Adipose tissue (tissue), 3 donors: ENCODE results near the gene PTDSS2. TPM values are rescaled to one million over a fixed set of nuclear protein-coding genes. Genes with fewer than 3 reads are reported as not detected.
"Not testable (repeated sequence)": the region's sequence is repeated elsewhere in the genome, so short reads cannot be mapped to it uniquely, and the experiment has no call there.

ENCODE experiments used
- H3K27ac ChIP-seq: one replicate; pipeline ENCODE4 v1.5.1; 2013; ENCODE audit warnings: low read depth, low read length
- WGBS, 3 donors: extraction: QIAGEN DNeasy Blood & Tissue Kit; methylation state at CpG; one replicate each; pipeline ENCODE4 v1.1.7; 2013; 5-methylcytosine and 5-hydroxymethylcytosine counted together
- polyA plus RNA-seq, 3 donors: library from polyadenylated mRNA; stranded (reverse); fragments of 200-250 nt; gene quantifications; one replicate each; pipeline ENCODE4 v1.2.3, GENCODE V29; 2013
- donor health status: healthy with polysubstance abuse.
- donor health status: Bipolar disorder and iron deficiency.
- donor health status: healthy.

The PTDSS2 gene
- polyA plus RNA-seq = 10 to 100 TPM; 18.1 to 23.4 (median 22.0) TPM

DNA sequence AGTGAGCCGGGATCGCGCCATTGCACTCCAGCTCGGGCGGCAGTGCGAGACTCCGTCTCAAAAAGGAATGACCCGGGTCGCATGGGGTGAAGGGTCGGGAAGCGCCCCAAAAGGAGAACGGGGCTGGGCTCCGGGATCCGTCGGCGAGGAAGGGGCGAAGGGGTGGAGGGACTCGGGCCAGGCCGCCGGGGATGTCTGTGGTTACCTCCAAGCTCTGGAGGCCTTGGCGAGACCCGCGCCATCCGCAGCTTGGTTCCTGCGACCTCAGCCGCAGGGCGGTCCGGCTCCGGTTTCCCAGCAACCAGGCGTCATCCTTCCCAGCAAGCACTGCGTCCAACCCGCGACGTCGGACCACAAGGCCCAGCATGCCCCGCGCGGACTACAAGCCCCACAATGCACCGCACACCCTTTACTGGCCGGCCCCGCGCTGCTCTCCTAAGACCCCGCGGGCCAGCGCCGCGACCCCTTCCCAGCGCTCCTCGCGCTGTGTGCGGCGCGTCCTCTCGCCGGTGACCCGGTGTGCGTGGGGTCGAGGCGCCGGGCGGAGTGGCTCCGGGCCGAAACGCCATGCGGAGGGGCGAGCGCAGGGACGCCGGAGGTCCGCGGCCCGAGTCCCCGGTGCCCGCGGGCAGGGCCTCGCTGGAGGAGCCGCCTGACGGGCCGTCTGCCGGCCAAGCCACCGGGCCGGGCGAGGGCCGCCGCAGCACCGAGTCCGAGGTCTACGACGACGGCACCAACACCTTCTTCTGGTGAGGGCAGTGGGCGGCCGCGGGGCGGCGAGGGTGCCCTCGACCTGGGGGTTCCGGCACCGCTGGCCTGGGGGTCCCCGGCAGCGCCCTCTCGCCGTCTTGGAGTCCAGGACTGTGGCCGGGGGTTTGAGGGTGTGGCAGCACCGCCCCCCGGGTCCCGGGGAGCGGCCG lies at the start of gene PTDSS2:
Gene PTDSS2 (plus strand): TSS at position 391 of the 920 bp plus-strand sequence. CDS start 177 bp downstream, at position 568.
- H3K27ac ChIP-seq = no peak within 1 kb of the TSS
- 0 to 1% (median 0%) methylated on average over 92 to 108 of the region's 108 CpGs for WGBS, 3 donors

DNA sequence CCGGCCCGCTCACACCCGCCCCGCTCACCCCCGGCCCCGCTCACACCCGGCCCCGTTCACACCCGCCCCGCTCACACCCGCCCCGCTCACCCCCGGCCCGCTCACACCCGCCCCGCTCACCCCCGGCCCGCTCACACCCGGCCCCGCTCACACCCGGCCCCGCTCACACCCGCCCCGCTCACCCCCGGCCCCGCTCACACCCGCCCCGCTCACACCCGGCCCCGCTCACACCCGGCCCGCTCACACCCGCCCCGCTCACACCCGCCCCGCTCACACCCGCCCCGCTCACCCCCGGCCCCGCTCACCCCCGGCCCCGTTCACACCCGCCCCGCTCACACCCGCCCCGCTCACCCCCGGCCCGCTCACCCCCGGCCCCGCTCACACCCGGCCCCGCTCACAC lies 48.9 kb upstream of the PTDSS2 start:
- 99 to 100% methylated on average over 3 to 16 of the region's 52 CpGs; no CpG with 5 or more reads in 1 of the 3 donors for WGBS, 3 donors
- H3K27ac ChIP-seq = not testable (repeated sequence)

DNA sequence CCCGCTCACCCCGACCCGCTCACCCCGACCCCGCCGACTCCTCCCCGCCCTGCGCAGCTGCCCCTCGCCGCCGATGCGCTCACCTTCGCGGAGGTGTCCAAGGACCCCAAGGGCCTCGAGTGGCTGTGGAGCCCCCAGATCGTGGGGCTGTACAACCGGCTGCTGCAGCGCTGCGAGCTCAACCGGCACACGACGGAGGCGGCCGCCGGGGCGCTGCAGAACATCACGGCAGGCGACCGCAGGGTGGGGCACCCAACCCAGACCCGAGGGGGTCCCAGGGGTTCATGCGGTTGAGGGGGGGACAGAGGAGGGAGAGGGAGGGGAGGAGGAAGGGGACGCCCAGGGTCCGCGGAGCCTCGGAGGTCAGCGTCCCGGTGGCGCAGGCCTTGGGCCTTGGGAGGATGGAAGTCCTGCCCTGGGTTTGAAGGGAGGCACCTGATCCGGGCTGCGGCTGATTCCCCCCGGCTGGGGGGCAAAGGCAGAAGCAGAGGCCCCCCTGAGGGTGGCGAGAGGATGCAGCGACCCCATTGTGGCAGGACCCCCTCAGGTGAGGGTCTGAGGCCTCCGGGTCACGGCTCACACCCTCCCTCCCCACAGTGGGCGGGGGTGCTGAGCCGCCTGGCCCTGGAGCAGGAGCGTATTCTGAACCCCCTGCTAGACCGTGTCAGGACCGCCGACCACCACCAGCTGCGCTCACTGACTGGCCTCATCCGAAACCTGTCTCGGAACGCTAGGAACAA lies 46.9 kb upstream of the PTDSS2 start:
- WGBS, 3 donors = 68 to 88% (median 71%) methylated on average over 47 to 54 of the region's 55 CpGs
- no peak overlapping the region for H3K27ac ChIP-seq

DNA sequence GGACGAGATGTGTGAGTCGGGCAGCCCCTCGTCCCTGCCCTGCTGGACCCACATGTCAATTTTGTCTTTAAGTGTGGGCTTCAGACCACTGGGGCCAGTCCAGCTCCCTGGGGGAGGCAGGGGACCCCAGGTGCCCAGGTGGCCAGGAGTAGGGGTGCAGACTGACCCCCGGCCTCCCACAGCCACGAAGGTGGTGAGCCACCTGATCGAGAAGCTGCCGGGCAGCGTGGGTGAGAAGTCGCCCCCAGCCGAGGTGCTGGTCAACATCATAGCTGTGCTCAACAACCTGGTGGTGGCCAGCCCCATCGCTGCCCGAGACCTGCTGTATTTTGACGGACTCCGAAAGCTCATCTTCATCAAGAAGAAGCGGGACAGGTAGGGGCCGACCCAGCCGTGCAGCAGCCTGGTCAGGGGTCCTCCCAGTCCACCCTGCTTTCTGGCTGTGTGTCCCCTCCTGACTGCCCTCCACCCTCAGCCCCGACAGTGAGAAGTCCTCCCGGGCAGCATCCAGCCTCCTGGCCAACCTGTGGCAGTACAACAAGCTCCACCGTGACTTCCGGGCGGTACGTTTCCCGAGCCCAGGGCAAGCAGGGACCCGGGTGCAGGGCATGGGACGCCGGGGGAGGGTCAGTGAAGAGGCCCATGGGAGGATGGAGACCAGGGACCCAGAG lies 46.2 kb upstream of the PTDSS2 start:
- 89 to 91% (median 91%) methylated on average over 27 of the region's 27 CpGs for WGBS, 3 donors

DNA sequence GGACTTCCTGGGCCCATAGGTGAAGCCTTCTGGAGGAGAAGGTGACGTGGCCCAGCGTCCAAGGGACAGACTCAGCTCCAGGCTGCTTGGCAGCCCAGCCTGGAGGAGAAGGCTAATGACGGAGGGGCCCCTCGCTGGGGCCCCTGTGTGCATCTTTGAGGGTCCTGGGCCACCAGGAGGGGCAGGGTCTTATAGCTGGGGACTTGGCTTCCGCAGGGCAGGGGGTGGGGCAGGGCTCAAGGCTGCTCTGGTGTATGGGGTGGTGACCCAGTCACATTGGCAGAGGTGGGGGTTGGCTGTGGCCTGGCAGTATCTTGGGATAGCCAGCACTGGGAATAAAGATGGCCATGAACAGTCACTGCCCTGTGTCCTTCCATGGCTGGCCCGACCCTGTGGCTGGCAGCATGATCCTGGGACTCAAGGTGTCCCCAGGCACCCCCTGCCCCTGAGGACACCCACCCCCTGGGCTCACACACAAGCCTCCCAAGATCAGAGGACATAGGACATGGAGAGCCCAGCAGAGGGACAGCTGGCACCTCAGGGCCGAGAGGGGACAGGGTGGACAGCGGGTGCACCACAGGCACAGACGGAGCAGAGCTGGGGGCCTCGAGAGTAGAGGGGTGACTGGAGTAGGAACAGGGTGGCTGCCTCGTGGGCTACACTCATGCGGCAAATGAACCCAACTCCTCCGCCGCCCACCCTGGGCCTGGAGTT lies 45.4 kb upstream of the PTDSS2 start:
- H3K27ac ChIP-seq = no peak overlapping the region
- 91 to 93% (median 92%) methylated on average over 14 of the region's 14 CpGs for WGBS, 3 donors

More for the DNA sequence above, 46.2 kb upstream of the PTDSS2 start:
- H3K27ac ChIP-seq = no peak overlapping the region

DNA sequence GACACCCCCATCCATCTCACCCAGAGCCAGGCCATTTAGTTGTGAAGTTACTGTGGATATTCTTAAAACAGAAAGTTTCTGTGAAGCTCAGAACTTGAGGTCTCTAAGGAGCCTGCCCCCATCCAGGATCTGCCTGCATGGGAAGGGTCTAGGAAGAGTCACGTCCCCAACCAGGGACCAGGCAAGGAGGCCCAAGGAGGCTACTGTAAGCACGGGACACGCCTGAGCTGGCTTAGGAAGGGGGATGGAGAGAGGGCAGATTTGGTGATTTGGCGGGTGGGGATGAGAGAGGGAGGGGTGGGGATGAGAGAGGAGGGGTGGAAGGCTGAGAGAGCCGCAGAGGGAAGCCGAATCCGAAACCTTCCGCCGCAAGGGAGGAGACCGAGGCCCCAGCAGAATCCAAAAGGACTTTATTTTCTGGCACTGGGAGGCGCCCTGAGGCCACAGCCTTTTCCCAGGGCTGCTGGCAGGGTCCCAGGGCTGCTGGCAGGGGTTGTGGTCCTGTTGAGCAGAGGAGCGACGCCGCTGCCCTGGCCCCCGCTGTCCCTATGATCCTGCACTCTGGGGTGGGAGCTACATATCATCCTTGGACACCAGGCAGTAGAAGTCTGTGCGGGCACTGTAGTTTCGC lies 44.6 kb upstream of the PTDSS2 start:
- no peak overlapping the region for H3K27ac ChIP-seq
- WGBS, 3 donors = 66 to 75% (median 67%) methylated on average over 17 of the region's 17 CpGs

DNA sequence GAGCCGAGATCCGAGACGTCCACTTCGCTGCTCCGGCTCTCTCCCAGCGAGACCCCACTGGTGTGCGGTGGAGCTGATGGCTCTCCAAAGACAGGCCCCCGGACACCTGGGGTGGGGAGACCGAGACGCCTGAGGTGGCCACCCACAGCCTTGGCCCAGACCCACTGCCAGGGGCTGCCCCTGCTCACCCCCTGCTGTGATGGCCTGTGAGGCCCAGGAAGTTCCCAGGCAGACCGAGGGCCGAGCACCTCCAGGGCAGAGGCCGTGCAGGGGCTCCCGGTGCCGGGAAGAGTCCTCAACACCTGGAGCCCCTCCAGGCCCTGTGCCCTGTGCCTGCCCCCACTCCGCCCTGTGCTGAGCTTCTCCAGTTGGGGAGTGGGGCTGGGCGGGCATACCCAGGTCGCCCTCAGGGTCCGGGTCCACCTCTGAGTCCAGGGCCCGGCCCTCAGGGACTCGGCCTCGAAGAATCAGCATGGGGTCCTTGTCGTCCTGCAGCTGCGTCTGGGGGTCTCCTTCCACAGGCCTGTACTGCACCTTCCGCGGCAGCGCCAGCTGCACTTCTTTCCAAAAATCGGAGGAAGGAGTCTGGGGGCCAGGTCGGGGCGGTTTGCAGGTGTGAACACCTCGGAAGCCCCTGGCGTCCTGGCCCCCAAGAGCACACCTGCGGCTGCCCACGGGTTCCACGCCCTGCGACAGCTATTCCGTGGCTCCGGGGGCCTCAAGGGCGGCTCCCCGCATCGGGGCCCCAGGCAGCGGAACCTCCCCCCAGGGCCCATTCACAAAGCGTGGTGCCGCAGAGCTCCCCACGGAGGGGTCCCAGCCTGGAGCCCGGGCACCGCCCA lies 43.9 kb upstream of the PTDSS2 start:
- 62 to 79% (median 64%) methylated on average over 43 to 47 of the region's 47 CpGs for WGBS, 3 donors
- H3K27ac ChIP-seq = no peak overlapping the region

DNA sequence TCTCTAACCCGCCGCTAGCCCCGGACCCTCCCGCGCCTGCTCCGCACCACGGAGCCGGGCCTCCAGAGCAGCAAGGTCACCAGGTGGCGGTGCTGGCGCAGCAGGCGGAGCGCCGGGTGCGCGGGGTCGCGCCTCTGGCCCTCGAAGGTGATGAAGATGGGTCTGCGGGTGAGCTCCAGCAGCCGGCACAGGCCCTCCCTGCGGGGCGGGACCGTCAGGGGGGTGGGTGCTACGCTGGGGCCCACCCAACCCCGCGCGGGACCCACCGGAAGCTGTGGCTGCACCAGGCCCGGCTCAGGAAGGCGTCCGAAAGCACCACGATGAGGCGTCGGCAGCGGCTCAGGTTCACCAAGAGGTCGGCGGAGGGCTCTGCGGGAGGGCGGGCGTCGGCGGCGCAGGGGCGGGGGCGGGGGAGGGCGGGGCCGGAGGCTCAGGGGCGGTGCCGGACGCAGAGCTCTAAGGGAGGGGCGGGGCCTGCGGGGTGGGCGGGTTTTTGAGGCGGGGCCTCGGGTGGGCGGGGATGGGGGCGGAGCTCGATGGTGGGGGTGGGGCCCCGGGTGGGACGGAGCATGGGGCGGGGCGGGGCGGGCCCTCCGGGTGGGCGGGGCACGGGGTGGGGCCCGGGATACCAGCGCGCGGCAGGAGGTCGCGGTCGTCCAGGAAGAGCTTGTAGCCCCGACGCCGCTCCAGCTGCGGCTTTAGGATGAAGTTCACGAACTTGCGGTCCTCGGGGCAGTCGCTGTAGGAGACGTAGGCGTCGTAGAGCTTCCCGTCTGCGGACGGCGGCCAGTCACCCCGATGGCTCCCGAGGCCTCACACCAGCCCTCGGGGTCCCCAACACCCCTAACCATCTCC lies 43.1 kb upstream of the PTDSS2 start:
- H3K27ac ChIP-seq = no peak overlapping the region
- 6 to 17% (median 6%) methylated on average over 66 to 90 of the region's 91 CpGs for WGBS, 3 donors

DNA sequence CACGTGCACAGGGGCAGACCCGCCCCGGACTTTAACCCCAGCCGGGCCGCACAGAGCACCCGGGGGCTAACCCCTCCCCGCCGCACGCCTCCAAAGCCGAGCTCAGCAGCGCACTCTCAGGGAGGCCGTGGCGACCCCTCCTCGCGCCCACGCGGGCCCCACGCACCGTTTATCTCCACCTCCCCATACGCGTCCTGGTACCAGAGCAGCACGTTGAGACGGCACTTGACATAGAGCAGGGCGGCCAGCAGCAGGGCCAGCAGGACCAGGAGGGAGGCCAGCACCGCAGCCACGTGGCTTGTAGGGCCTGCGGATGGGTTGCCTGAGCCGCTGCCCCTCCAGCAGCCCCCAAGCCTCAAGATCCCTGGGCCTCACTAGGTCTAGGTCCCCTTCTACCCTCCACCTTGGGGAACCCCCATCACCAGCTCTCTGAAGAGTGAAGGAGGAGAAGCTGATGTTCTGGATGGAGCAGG lies 42.4 kb upstream of the PTDSS2 start:
- no peak overlapping the region for H3K27ac ChIP-seq
- WGBS, 3 donors = 73 to 79% (median 79%) methylated on average over 25 to 28 of the region's 28 CpGs

DNA sequence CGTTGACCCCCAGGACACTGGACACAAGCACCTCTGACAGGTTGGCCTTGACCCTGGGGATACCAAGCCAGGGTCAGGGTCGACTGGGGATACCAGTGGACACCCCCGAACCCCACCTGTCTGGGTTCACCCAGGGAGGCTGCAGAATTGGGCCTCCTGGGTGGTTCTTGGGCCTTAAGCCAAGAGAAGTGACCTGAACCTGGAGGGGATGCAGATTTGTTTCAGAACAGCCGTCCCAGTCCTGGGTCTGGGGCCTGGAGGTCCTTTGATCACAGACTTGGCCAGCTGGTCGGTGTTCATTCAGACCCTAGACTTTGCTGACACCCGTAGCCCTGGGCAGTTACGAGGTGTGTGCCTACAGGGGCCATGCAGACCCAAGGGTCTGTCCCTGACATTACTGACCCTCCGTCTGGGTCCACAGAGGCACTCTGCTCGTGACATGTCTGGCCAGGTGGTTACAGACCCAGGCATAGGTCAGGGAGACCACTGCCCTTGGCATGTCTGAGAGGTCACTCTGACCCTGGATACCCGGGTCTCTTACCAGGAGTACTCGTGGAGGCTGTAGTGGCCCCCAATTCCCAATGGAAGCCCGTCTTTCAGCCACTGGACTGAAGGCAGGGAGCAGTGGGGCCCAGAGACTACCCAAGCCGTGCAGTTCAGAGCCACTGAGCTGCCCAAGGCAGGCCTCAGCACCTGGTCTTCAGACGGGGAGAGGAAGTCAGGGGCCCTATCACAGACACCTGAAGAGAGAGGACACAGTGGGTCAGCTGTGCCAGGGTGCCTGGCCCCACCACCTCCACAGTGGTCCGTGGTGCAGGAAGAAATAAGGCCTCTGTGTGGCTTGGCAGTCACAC lies 41.7 kb upstream of the PTDSS2 start:
- no peak overlapping the region for H3K27ac ChIP-seq
- 87 to 92% (median 89%) methylated on average over 15 of the region's 15 CpGs for WGBS, 3 donors

DNA sequence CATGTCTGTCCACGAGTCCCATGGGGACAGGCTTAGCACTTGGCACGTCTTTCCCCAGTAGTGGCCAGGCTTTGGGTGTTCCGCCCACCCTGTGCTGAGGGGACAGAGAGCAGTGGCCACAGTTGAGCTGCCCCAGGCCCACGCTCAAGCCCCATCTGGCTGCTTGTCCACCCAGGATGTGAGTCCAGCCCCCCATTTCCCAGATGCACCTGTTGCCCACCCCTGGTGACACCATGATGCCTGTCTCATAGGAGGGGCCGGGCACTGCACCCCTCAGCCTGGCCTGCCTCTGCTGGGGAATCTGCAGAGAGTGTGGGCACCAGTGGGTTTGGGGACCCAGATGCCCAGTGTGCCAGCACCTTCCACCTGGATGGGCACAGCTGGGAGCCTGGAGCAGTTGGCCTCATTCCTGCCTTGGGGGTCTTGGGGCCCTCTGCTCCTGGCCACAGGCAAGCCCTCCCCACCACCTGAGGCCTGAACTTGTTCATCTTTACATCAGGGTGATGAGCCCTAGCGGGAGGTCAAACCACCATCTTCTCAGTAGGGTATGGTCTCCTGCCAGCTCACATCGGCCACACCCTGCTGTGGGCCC lies 41.0 kb upstream of the PTDSS2 start:
- H3K27ac ChIP-seq = no peak overlapping the region
- 85 to 87% (median 86%) methylated on average over 7 of the region's 7 CpGs for WGBS, 3 donors

DNA sequence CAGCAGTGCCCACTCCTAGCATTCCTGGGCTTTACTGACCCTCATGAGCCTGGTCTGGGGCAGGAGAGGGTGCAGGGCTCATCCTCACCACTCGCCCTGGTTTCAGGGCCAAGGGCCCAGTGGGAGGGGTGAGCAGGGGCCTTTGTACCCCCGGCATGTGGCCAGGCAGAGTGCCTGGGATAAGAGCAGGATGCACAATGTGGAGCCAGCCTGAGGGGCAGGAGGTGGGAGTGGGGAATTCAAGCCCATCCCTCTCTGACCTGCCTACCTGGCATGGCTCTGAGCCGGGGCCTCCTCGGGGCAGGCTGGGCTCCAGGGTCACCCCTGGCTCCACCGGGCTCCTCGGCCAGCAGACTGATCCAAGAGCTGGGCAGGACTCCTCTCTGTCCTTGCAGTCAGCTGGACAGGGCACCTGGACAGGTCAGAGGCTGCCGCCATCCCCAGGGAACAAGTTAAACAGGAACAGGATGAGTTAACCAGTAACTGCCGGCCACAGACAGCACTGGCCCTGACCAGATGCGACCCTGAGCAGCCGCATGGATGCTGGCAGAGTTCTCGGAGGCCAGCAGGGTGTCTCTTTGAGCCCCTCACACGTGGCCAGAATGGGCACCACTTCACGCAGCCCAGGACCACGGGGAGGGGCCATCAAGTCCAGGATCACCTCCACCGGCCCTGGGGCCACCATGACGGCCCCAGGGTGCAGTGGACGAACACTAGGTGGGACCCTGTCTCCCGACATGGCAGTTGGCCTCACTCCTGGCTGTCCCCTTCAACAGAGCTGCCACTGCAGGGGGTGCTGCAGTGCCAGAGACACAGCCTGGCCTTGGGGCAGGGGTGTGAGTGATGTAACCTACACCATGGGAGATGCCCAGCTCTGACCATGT lies 40.2 kb upstream of the PTDSS2 start:
- 59 to 73% (median 71%) methylated on average over 18 of the region's 18 CpGs for WGBS, 3 donors
- no peak overlapping the region for H3K27ac ChIP-seq

DNA sequence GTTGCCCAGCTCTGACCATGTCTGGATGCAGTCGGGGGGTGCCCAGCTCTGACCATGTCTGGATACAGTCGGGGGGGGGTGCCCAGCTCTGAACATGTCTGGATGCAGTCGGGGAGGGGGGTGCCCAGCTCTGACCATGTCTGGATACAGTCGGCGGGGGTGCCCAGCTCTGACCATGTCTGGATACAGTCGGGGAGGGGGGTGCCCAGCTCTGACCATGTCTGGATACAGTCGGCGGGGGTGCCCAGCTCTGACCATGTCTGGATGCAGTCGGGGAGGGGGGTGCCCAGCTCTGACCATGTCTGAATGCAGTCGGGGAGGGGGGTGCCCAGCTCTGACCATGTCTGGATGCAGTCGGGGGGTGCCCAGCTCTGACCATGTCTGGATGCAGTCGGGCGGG lies 39.4 kb upstream of the PTDSS2 start:
- WGBS, 3 donors = 88 to 92% (median 91%) methylated on average over 12 to 13 of the region's 13 CpGs
- not testable (repeated sequence) for H3K27ac ChIP-seq

DNA sequence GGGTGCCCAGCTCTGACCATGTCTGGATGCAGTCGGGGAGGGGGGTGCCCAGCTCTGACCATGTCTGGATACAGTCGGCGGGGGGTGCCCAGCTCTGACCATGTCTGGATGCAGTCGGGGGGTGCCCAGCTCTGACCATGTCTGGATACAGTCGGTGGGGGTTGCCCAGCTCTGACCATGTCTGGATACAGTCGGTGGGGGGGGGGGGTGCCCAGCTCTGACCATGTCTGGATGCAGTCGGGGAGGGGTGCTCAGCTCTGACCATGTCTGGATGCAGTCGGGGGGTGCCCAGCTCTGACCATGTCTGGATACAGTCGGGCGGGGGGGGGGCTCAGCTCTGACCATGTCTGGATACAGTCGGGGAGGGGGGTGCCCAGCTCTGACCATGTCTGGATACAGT lies 38.6 kb upstream of the PTDSS2 start:
- H3K27ac ChIP-seq = not testable (repeated sequence)
- WGBS, 3 donors = 84 to 88% (median 85%) methylated on average over 8 to 9 of the region's 11 CpGs
